ENCODE data around the gene ADGRV1.

GRCh38 chr5:91038180-91038808 is 479.7 kb downstream of the ADGRV1 start:
- TF ChIP-seq CTCF (conservative IDR thresholded peaks at IDR 0.05; ENCODE audit: low read depth, low read length) = no peak
- TF ChIP-seq EZH2 (IDR thresholded peaks at IDR 0.05; ENCODE audit: borderline replicate concordance, low read depth, low read length, poor library complexity, severe bottlenecking) = no peak

All from A673 (cell line).